HepG2 (cell line): ENCODE results near the gene KISS1R. TPM values are rescaled to one million over a fixed set of nuclear protein-coding genes. Genes with fewer than 3 reads are reported as not detected.
A peak's percentile ranks its signal among the peaks of the same experiment; 100 is the strongest.

ENCODE experiments used
- ATAC-seq: fragments of 200-7000 bp; cut with Tn5 transposase; 3 replicates; pipeline ENCODE4 v1.9.1; 2020; ENCODE audit warnings: mild to moderate bottlenecking, moderate library complexity
- BruUV-seq: library from RNA; stranded (reverse); fragments of 400-500 nt; replicated peaks from 2 replicates; lab custom pipeline; 2021; lab: Mats Ljungman, UMichigan
- CTCF ChIA-PET: fragments of 300-600 bp; formaldehyde crosslinking; extraction: SDS; loops from one replicate; lab custom pipeline; 2021; ENCODE audit warnings: low total read pairs, inconsistent platforms, low intra/inter-chr PET ratio; lab: Yijun Ruan, JAX
- POLR2A ChIA-PET: fragments of 350-600 bp; sonication (Branson Sonifier 250); formaldehyde crosslinking; loops from one replicate; lab custom pipeline; 2020; ENCODE audit warnings: antibody characterized with exemption, inconsistent platforms; lab: Yijun Ruan, JAX
- DNase-seq: peaks from one replicate; pipeline ENCODE4 v3.0.0-alpha.2; 2015; ENCODE audit warnings: low spot score
- FAIRE-seq: peaks from 3 replicates; lab custom pipeline; 2011; peaks lifted over from hg19 to GRCh38; lab: Jason Lieb, UNC
- H2AFZ ChIP-seq: one replicate; pipeline ENCODE4 v1.6.1; 2011; ENCODE audit warnings: low read length, inconsistent platforms
- H3K27ac ChIP-seq: fragments of 300-600 bp; 3 replicates; pipeline ENCODE4 v1.8.0; 2011; ENCODE audit warnings: mixed run types, mild to moderate bottlenecking, mixed read lengths, low read length, inconsistent platforms; ENCODE audit not compliant: insufficient read depth; ENCODE audit errors: extremely low read length
- H3K27me3 ChIP-seq, 2 experiments: fragments of 200-600 bp in 1 of 2; 2 replicates in 1 of 2; 3 replicates in 1 of 2; pipeline versions ENCODE4 v1.6.0 to v1.8.0; 2011; ENCODE audit warnings: low read length in 2 of 2, mild to moderate bottlenecking in 2 of 2, moderate library complexity in 2 of 2, inconsistent platforms in 1 of 2; ENCODE audit not compliant: insufficient read depth in 2 of 2, control insufficient read depth in 1 of 2
- H3K36me3 ChIP-seq, 2 experiments: fragments of 200-600 bp in 1 of 2; replicated peaks in 1 of 2; 2 replicates in 1 of 2; 3 replicates in 1 of 2; pipeline versions ENCODE4 v1.5.1 to v1.8.0; 2011; ENCODE audit warnings: low read length in 2 of 2, inconsistent platforms in 1 of 2; ENCODE audit not compliant: insufficient read depth in 2 of 2, control insufficient read depth in 1 of 2
- H3K4me1 ChIP-seq: 2 replicates; pipeline ENCODE4 v1.5.1; 2012; ENCODE audit warnings: low read length, inconsistent platforms; ENCODE audit not compliant: insufficient read depth
- H3K4me2 ChIP-seq: 2 replicates; pipeline ENCODE4 v1.6.0; 2011; ENCODE audit warnings: low read depth, low read length, inconsistent platforms
- H3K4me3 ChIP-seq, 3 experiments: fragments of 200-600 bp in 1 of 3; sonication (generic), shearing (Covaris generic) in 1 of 3; replicated peaks in 1 of 3; 2 replicates each; pipeline ENCODE4 v1.5.1; 2011 to 2016; ENCODE audit warnings: low read length in 3 of 3, inconsistent platforms in 2 of 3, low read depth in 2 of 3, mild to moderate bottlenecking in 2 of 3, control low read depth in 1 of 3, mixed read lengths in 1 of 3; ENCODE audit not compliant: insufficient read depth in 1 of 3
- H3K79me2 ChIP-seq: one replicate; pipeline ENCODE4 v1.6.1; 2011; ENCODE audit warnings: low read length, inconsistent platforms; ENCODE audit not compliant: insufficient read depth
- H3K9ac ChIP-seq: 2 replicates; pipeline ENCODE4 v1.6.0; 2011; ENCODE audit warnings: mild to moderate bottlenecking, low read depth, low read length, inconsistent platforms; ENCODE audit not compliant: insufficient read depth
- H3K9me3 ChIP-seq: 2 replicates; pipeline ENCODE4 v1.5.1; 2012; ENCODE audit warnings: mild to moderate bottlenecking, low read length
- H4K20me1 ChIP-seq: 2 replicates; pipeline ENCODE4 v1.6.0; 2011; ENCODE audit warnings: inconsistent platforms, mild to moderate bottlenecking, low read length, moderate library complexity; ENCODE audit not compliant: insufficient read depth
- AGO2 ChIP-seq: fragments of 200-400 bp; formaldehyde crosslinking; optimal IDR thresholded peaks from 2 replicates; pipeline ENCODE3; 2017; ENCODE audit warnings: mild to moderate bottlenecking, low read depth, low read length, moderate library complexity
- HNRNPLL ChIP-seq: fragments of 200-400 bp; formaldehyde crosslinking; IDR thresholded peaks from 2 replicates; pipeline ENCODE4 v1.6.1; 2017; ENCODE audit warnings: mild to moderate bottlenecking, low read depth, low read length; ENCODE audit not compliant: poor library complexity, severe bottlenecking
- HOXA3 ChIP-seq: sonication (generic); formaldehyde crosslinking; IDR thresholded peaks from 2 replicates; pipeline ENCODE4 v1.5.0; 2020; ENCODE audit warnings: missing genetic modification reagents
- KDM3A ChIP-seq: IDR thresholded peaks from 2 replicates; pipeline ENCODE4 v1.6.1; 2018; ENCODE audit warnings: low read depth, missing compliant biosample characterization
- MED13 ChIP-seq: sonication (generic); formaldehyde crosslinking; IDR thresholded peaks from 2 replicates; pipeline ENCODE4 v1.5.0; 2020; ENCODE audit warnings: missing genetic modification reagents
- NFYB ChIP-seq: sonication (generic); formaldehyde crosslinking; IDR thresholded peaks from 2 replicates; pipeline ENCODE4 v1.4.0; 2020; ENCODE audit warnings: missing genetic modification reagents
- NPAS2 ChIP-seq: sonication (generic); formaldehyde crosslinking; IDR thresholded peaks from 2 replicates; pipeline ENCODE4 v1.8.0; 2022; ENCODE audit warnings: mild to moderate bottlenecking, missing genetic modification reagents, borderline replicate concordance
- NR2C2 ChIP-seq: sonication (generic); formaldehyde crosslinking; IDR thresholded peaks from 2 replicates; pipeline ENCODE4 v1.4.0; 2020; ENCODE audit warnings: missing genetic modification reagents, mild to moderate bottlenecking, moderate library complexity, borderline replicate concordance
- RBFOX2 ChIP-seq: fragments of 200-400 bp; formaldehyde crosslinking; IDR thresholded peaks from 2 replicates; pipeline ENCODE4 v1.6.1; 2017; ENCODE audit warnings: low read depth, mild to moderate bottlenecking, low read length
- RFXANK ChIP-seq: IDR thresholded peaks from 2 replicates; pipeline ENCODE4 v1.6.1; 2016
- STAG1 ChIP-seq: sonication (generic); formaldehyde crosslinking; IDR thresholded peaks from 2 replicates; pipeline ENCODE4 v1.4.0; 2020; ENCODE audit warnings: missing genetic modification reagents
- TMF1 ChIP-seq: sonication (generic); formaldehyde crosslinking; IDR thresholded peaks from 2 replicates; pipeline ENCODE4 v1.8.1; 2022; ENCODE audit warnings: low read depth, missing genetic modification reagents
- ZFP41 ChIP-seq: sonication (generic); formaldehyde crosslinking; IDR thresholded peaks from 2 replicates; pipeline ENCODE4 v1.4.0; 2020; ENCODE audit warnings: mild to moderate bottlenecking, missing genetic modification reagents, borderline replicate concordance
- ZNF24 ChIP-seq: fragments of 450-650 bp; IDR thresholded peaks from 2 replicates; pipeline ENCODE4 v1.6.1; 2017; ENCODE audit warnings: antibody characterized with exemption, mild to moderate bottlenecking
- ZNF501 ChIP-seq: sonication (generic); formaldehyde crosslinking; IDR thresholded peaks from 2 replicates; pipeline ENCODE4 v1.5.1; 2020; ENCODE audit warnings: mild to moderate bottlenecking, moderate library complexity, missing genetic modification reagents
- ZNF557 ChIP-seq: sonication (generic); formaldehyde crosslinking; IDR thresholded peaks from 2 replicates; pipeline ENCODE4 v1.4.0; 2020; ENCODE audit warnings: missing genetic modification reagents
- ZNF678 ChIP-seq: sonication (generic); formaldehyde crosslinking; IDR thresholded peaks from 2 replicates; pipeline ENCODE4 v1.4.0; 2020; ENCODE audit warnings: mild to moderate bottlenecking, missing genetic modification reagents
- WGBS: methylation state at CpG from one replicate; pipeline ENCODE4 v1.1.6; 2017; ENCODE audit warnings: low lambda C conversion rate; 5-methylcytosine and 5-hydroxymethylcytosine counted together
- in situ Hi-C: cut with HindIII; loops from 2 replicates; pipeline ENCODE4 v1.10.0; 2017; ENCODE audit warnings: low pct_unique_long_range_greater_than_20kb; ENCODE audit not compliant: extremely low pct_ligation_motif_present
- intact Hi-C: fragments of 100-400 bp; cut with micrococcal nuclease; formaldehyde crosslinking; loops from one replicate; pipeline ENCODE4 v1.10.0; 2022; ENCODE audit not compliant: unreplicated experiment
- polyA plus RNA-seq, 8 experiments: library from polyadenylated mRNA; depleted of rRNA in 3 of 8; stranded (reverse) in 7 of 8; unstranded in 1 of 8; fragments of >200 nt; fragmentation: Illumina TruSeq in 4 of 8; extraction: Trizol in 4 of 8; gene quantifications; 2 replicates each; pipeline versions ENCODE4 v1.2.1 to v1.2.3, GENCODE V29; 2011 to 2016; ENCODE audit warnings: low read depth in 4 of 8, missing spikeins in 1 of 8, mixed read lengths in 1 of 8; ENCODE audit not compliant: insufficient read depth in 1 of 8
- total RNA-seq, 5 experiments: library from RNA; depleted of rRNA; stranded (reverse); fragments of >200 nt; fragmentation: Illumina TruSeq; extraction: Trizol; gene quantifications; 2 replicates each; pipeline ENCODE4 v1.2.3, GENCODE V29; 2016; ENCODE audit warnings: low read depth in 1 of 5
- TF ChIP-seq, protein P1 (sequence below): IDR thresholded peaks from 2 replicates; pipeline ENCODE4 v1.6.1; 2016; ENCODE audit warnings: missing biosample characterization, missing genetic modification reagents, low read depth
- TF ChIP-seq, protein P2 (sequence below): sonication (generic); formaldehyde crosslinking; IDR thresholded peaks from 2 replicates; pipeline ENCODE4 v1.5.1; 2020; ENCODE audit warnings: missing genetic modification reagents, mild to moderate bottlenecking, borderline replicate concordance
- TF ChIP-seq, protein P3 (sequence below): sonication (generic); formaldehyde crosslinking; IDR thresholded peaks from 2 replicates; pipeline ENCODE4 v1.5.0; 2020; ENCODE audit warnings: mild to moderate bottlenecking, missing genetic modification reagents, moderate library complexity

The KISS1R gene
- total and polyA plus RNA-seq, 2 of the 13 experiments (the other 11 are each of a cell fraction or from before 2014, with no cell fraction given), result 1.1 to 10.2 TPM

DNA sequence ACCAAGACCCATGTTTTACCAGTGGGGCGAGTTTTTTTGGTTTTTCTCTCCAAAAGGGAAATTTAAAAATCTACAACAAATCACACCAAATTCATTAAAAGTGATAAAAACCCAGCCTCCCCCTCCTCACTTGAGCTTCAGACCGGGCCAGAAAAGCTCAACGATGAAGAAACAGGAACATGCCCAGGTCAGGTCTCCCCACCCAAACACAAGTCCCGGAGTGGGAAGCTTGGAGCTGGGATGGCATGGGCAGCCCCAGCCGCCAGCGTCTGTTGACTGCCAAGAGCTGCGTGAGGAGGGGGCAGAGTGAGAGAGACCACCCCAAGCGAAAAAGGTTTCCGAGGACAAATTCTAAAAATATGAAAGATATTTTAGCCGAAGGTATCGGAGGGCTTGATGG, 20.1 kb upstream of the KISS1R start (continued):
- TF ChIP-seq, protein P1, sequence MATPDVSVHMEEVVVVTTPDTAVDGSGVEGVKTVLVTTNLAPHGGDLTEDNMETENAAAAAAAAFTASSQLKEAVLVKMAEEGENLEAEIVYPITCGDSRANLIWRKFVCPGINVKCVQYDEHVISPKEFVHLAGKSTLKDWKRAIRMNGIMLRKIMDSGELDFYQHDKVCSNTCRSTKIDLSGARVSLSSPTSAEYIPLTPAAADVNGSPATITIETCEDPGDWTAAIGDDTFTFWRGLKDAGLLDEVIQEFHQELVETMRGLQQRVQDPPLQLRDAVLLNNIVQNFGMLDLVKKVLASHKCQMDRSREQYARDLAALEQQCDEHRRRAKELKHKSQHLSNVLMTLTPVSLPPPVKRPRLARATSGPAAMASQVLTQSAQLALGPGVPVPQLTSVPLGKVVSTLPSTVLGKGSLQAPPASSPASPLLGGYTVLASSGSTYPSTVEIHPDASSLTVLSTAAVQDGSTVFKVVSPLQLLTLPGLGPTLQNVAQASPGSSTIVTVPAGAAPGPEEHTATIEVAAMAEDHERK, result no peak
- TF ChIP-seq ZFP41 (CRISPR knock-in tag), result no peak
- TF ChIP-seq RFXANK (CRISPR knock-in tag), result no peak
- no peak for TF ChIP-seq ZNF24
- no peak for TF ChIP-seq TMF1 (CRISPR knock-in tag)
- no peak for TF ChIP-seq NR2C2 (CRISPR knock-in tag)
- no peak for TF ChIP-seq ZNF557 (CRISPR knock-in tag)
- no peak for TF ChIP-seq HNRNPLL

DNA sequence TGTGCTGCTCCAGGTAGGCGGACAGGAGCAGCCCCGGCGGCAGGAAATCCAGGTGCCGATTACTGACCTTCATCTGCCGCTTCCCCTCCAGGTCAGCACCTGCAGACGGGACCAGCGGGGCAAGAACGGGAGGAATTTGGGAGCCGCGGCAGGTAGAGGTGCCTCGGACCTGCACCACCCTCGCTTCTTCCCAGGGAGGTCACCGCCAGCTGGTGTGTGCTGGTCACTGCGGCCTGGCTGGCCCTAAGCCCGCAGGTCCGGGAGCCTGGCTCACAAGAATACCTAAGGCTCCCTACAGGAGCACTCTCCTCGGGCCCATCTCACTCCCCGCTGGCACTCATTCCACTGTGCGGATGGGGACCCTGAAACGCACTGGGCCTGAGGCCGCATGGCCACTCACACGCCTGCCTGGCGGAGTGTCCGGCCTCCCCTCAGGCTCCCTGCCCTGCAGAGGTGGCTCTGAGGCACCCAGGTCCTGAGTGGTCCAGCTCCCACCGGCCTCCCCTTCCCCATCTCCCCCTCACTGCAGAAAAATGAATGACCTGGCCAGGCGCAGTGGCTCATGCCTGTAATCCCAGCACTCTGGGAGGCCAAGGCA, 19.6 kb upstream of the KISS1R start:
- no peaks in the 10 kb centered on the region for H3K4me1 ChIP-seq
- ChIA-PET CTCF (no interaction called here), POLR2A (interaction anchor here (0.6 to 0.8 kb wide), 3 partner anchors 12 to 27 kb away, joined by 3 to 4 read pairs (median 3); no protein-coding TSS in a partner anchor)
- ATAC-seq, result peak; percentile 60
- no peak overlapping the region for H2AFZ ChIP-seq
- H3K4me2 ChIP-seq, result no peak overlapping the region
- H3K4me3 ChIP-seq, result no peak overlapping the region
- H3K27me3 ChIP-seq, result no peaks in the 10 kb centered on the region
- FAIRE-seq, result no peak
- WGBS, result 92% methylated on average over 12 of the region's 26 CpGs
- DNase-seq, result no peak
- no peaks in the 10 kb centered on the region for H4K20me1 ChIP-seq
- intact Hi-C loops (no loop called here), in situ Hi-C loops (no loop called here)
- peaks cover 5 to 15% of the 10 kb centered on the region in 2 experiments; a peak in 4 of 5 replicates for H3K36me3 ChIP-seq
- no peak overlapping the region for H3K9ac ChIP-seq
- peaks cover under 1% of the 10 kb centered on the region for H3K79me2 ChIP-seq
- no TSS peak for BruUV-seq
- H3K27ac ChIP-seq, result no peak overlapping the region
- no peaks in the 10 kb centered on the region for H3K9me3 ChIP-seq
- TF ChIP-seq ZNF501 (CRISPR knock-in tag) (no peak), KDM3A (CRISPR knock-in tag) (no peak), AGO2 (peak; percentile 44), STAG1 (CRISPR knock-in tag) (0 out of 2 replicates have a peak, but pooled peaks have one; percentile 14), NFYB (no peak), MED13 (CRISPR knock-in tag) (no peak), NPAS2 (no peak), ZNF678 (CRISPR knock-in tag) (no peak), RBFOX2 (peak; percentile 65), RFXANK (CRISPR knock-in tag) (no peak), ZFP41 (CRISPR knock-in tag) (no peak), HOXA3 (no peak)
- TF ChIP-seq, protein P2, sequence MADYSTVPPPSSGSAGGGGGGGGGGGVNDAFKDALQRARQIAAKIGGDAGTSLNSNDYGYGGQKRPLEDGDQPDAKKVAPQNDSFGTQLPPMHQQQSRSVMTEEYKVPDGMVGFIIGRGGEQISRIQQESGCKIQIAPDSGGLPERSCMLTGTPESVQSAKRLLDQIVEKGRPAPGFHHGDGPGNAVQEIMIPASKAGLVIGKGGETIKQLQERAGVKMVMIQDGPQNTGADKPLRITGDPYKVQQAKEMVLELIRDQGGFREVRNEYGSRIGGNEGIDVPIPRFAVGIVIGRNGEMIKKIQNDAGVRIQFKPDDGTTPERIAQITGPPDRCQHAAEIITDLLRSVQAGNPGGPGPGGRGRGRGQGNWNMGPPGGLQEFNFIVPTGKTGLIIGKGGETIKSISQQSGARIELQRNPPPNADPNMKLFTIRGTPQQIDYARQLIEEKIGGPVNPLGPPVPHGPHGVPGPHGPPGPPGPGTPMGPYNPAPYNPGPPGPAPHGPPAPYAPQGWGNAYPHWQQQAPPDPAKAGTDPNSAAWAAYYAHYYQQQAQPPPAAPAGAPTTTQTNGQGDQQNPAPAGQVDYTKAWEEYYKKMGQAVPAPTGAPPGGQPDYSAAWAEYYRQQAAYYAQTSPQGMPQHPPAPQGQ, result no peak
- TF ChIP-seq, protein P3, sequence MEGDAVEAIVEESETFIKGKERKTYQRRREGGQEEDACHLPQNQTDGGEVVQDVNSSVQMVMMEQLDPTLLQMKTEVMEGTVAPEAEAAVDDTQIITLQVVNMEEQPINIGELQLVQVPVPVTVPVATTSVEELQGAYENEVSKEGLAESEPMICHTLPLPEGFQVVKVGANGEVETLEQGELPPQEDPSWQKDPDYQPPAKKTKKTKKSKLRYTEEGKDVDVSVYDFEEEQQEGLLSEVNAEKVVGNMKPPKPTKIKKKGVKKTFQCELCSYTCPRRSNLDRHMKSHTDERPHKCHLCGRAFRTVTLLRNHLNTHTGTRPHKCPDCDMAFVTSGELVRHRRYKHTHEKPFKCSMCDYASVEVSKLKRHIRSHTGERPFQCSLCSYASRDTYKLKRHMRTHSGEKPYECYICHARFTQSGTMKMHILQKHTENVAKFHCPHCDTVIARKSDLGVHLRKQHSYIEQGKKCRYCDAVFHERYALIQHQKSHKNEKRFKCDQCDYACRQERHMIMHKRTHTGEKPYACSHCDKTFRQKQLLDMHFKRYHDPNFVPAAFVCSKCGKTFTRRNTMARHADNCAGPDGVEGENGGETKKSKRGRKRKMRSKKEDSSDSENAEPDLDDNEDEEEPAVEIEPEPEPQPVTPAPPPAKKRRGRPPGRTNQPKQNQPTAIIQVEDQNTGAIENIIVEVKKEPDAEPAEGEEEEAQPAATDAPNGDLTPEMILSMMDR (CRISPR knock-in tag), result peak; percentile 23
